EL (cell line): ENCODE data around the gene SLC7A1.

Experiments
- DNase-seq: peaks from one replicate; pipeline ENCODE4 v3.0.0-alpha.2; 2016

Gene SLC7A1

GRCh38 chr13:29582171-29582570 is 13.3 kb downstream of the SLC7A1 start:
- no peak for DNase-seq

DNA sequence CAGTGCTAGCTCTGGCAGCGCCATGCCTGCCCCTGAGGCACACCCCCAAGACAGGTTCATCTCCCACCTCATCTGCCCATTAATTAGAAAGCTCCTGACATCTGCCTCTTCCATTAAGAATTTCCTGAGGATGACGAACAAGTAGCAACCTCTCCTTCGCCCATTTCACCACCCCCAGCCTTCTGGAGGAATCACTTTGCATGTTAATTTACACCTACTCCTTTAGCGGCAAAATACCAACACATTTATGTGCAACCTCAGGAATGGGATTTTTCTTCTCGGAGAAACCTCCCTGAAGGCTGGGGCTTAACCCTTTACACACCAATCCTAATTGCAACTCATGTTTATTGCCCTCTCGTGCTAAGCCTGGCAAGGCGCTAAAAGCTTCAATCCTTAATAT is 13.8 kb downstream of the SLC7A1 start:
- DNase-seq = no peak

DNA sequence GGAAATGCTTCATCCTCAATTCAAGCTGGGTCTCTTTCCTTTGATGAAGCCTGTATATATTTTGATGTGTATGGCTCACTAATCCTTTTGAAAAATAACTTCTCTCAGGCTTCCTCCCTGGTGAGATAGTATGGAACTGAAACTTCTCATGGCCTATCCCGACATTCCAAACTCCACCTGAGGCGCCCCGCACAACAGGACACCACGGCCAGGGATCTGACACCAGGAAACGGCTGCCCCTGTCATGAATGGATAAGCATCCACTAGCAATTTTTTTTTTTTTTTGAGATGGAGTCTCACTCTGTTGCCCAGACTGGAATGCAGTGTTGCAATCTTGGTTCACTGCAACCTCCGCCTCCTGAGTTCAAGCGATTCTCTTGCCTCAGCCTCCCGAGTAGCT is 16.4 kb downstream of the SLC7A1 start:
- no peak for DNase-seq

DNA sequence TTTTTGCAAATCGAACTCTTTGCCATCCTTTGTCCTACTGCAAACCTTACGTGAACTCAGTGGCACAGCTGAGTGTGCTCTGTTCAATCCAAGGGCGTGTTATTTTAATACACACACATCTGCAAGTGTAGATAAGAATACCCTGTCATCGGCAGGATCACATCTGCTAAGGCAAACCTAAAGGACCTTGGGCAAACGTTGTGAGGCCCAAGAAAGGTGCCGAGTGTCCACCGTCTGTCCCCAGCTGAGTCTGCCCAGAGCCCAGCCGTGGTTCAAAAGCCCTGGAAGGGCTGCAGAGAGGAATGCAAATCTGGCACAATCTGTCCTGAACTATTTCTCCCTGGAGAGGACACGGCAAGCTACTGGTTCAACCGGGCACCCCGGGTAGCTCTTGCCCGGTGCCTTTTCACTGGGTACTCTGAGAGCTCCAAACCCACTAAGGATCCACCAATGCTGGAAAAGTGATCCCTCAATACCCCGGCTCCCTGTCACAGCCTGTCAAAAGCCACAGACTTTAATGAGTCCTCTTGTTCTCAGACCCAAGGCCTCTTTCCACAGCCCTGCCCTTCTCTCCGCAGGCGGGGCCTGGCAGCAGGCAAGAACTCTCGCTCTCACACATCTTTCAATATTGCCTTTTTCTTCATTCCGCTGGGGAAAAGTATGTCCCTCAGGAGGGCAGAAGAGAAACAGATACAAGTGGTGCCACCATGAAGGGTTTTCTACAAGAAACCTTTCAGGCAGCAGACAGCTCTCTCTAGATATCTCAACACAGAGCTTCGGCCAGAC is 17.0 kb downstream of the SLC7A1 start:
- no peak for DNase-seq

DNA sequence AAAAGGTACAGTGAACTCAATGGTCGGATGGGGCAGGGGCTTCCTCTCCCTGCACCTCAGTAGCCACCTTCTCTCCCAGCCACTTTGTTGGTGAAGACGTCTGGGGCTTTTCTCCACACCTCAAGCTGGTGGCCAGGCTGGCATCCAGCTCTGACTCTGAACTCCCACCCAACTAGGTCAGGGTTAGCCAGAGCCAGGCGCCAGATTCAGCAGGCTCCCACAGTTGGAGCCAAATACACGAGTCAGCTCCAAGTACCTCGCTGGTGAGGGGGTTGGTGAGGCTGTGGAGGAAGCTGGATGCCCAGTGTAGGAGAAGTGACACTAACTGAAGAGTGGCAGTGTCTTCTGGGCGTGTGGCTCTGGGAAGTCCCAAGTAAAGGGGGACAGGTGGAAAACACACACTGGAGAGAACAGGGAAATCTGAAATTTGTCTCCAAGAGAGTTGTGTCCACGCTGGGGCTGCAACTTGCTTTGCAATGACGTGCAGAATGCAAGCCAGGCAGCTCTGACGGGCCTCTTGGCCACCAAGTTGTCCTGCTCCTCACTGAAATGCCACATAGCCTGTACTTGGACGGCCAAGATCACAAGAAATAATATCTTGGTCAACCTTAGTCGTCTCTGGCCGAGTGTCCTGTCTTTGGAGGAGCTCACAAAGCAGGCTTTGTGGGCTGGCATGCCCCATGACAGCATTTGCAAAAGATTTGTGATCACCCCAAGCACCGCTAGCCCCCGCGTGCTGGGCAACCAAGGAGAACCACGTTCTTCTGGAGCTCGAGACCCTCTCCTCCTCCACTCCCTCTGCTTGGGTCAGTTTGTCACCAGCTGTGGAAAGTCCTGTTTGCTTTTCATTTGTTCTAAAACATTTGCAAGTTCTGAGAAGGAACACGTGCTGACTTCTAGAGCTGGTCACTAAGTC is 18.1 kb downstream of the SLC7A1 start:
- DNase-seq = peak; percentile 34

DNA sequence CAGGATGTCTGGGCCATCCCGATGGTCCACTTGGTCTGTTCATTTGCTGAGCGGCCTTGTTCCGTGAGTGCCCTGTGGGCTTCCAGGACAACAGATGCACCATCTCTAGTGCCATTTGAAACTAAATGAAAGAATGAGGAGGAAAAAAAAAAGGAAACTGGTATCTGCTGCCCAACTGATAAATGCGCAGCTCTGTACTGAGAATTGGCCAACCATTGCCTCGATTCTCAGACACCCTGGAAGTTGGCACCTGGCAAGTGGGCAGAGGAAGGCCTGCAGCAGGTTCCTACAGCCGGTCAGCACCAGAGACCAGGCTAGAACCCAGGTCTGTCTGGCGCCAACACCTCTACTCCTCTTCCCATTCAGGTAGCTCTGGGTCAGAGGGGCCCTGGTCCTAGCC is 18.9 kb downstream of the SLC7A1 start:
- DNase-seq = no peak

GRCh38 chr13:29575098-29575497 is 20.4 kb downstream of the SLC7A1 start:
- no peak for DNase-seq

DNA sequence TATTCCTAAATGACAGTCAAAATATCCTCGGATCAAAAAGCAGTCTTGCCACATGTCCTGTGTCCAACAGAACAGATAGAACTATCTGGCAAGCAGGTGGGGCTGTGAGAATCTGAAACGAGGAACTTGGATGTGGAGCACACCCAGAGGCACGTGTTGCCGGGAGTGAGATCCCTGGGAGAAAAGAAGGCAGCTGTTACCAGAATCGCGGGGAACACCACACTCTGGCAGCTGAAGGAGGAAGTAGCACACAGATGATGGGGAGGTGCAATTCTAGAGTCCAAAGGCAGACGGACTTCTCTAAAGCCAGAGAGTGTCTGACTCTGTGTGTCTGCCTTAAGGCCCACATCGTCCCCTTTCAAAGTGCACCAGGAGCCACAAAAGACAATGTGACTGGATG is 22.3 kb downstream of the SLC7A1 start:
- peak; percentile 37 for DNase-seq

DNA sequence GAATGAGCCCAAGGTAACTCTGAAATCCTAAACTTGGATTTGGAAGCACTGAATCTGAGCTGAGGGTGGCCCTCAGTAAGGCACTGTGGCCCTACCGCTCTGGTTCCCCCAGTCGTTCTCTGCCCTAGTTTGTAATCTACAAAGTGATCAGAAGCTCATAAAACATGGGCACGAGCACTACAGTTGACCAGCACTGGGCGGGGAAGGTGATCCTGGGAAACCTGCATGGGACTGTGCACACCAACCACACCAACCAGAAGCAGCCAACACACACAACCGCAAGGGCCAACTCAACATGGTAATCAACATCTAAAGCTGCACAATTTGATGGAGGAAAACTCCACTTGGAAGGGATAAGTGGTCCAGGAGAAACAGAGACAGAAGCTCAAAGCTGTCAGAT is 22.9 kb downstream of the SLC7A1 start:
- no peak for DNase-seq

DNA sequence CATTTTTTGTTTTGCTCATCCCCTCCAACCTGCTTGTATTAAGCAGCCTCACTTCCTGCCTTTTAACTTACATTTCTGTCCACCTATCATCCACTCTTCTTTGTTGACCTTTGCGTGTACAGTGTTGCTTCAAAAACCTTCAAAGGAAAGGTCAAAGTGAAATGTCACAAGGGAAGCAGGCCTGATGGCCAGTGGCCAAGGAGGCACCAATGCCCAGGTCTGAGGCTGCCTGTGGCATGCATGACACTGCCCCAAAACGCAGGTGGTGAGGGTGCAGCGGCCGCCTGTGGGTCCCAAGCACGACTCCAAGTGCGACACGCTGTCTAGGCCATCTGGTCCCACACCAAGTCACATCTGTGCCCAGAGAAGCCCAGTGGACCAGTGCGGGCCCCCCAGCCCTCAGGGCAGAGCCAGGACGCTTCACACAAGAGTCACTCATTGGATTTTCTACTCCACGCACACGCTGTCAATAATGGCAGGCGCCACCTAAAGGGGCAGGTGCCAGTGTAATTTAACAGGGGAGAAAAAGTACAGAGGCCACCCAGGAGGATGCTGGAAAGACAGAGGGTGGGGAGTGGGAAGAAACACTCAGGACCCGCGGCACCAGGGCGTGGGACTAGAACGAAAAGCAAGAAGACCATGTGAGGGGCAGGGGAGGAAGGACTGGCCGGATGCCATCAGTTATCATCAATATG is 23.5 kb downstream of the SLC7A1 start:
- no peak for DNase-seq

GRCh38 chr13:29570051-29570654 is 25.3 kb downstream of the SLC7A1 start:
- no peak for DNase-seq

GRCh38 chr13:29569253-29570050 is 26.0 kb downstream of the SLC7A1 start:
- no peak for DNase-seq

GRCh38 chr13:29568731-29569130 is 26.8 kb downstream of the SLC7A1 start:
- DNase-seq = no peak

- DNase-seq = no peak
Observed at GRCh38 chr13:29567411-29567810, 28.1 kb downstream of the SLC7A1 start.

DNA sequence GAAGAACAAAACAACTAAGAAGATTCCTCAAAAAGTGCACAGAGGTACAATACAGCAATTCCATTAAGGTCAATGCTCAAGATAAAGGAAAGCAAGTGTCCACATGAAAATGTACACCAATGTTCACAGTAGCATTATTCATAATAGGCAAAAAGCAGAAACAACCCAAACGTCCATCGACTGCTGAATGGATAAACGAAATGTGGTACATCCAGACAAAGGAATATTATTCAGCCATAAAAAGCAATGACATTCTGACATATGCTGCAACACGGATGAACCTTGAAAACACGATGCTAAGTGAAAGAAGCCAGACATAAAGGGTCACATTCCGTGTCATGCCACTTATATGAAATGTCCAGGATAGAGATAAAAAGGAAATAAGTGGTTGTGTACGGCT is 29.3 kb downstream of the SLC7A1 start:
- DNase-seq = no peak

DNA sequence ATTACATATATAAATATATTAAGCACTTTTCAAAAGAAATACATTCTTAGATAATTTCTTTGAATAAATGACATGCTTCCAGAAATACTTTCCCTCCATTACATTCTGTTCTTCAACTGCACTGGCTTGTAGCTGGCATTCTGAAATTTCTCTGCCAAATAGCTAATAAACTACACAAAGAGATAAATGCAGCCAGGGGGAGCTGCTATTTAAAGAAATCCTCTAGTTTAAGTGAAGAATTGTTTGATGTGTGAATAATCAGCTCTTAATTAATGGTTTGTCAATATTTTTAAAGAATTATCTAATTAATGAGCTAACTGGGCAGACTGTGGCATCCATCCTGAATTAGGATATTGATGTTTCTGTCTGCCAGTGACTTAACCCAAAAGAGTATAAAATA is 30.7 kb downstream of the SLC7A1 start:
- no peak for DNase-seq

DNA sequence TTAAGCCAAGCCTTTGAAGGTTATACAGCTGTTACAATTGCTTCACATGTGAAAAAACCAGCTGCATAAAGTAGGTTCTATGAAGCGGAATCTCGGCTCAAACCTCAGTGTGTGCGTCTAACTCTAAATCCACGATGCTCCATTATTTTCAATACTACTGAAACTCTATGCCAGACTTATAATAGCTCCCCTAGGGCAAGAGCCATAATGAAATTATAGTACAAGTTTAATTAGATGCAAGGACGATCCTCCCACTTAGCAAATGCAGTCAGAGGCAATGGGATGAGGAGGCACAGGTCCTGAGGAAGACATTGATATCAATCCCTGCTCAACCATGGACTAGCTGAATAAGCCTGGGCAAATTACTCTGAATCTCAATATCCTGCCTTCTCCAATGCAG is 31.1 kb downstream of the SLC7A1 start:
- no peak for DNase-seq

GRCh38 chr13:29563941-29564340 is 31.5 kb downstream of the SLC7A1 start:
- DNase-seq = no peak

GRCh38 chr13:29562786-29563438 is 32.6 kb downstream of the SLC7A1 start:
- no peak for DNase-seq

- no peak for DNase-seq
Observed at GRCh38 chr13:29561918-29562317, 33.6 kb downstream of the SLC7A1 start.

DNA sequence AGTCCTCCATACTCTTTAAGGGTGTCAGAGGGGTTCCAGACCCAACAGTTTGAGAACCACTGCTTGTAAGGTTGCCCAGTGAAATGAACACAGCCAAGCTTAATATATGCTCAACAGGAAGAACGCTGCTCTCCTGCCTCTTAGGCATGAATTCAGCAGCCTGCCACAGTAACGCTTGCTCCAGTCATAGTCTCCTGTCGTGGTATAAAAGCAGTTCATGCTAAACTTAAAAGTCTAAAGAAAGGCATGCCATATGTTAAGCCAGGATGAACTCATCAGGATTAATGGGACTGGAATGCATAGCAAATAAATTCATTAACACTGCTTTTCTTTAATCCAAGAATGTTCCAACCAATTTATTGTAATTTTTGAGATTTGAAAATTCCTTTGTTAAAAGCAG is 38.7 kb downstream of the SLC7A1 start:
- DNase-seq = peak; percentile 31

DNA sequence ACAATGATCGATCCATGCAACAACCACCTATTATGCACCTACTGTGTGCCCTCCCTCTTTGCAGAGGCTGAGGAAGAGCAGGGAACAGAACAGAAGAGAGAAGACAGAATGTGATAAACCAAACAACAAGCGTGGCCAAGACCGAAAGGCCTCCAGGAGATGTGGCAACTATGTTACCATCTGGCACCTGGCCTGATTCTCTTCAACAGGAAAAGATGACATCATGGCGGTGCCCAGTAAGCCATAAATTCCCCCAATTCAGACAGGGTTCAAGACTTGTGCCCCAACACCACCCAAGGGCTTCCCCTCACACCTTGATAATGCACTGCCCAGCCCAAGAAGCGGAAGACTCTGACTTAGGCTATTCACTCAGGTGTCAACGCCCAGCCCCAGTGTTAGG is 44.3 kb downstream of the SLC7A1 start:
- no peak for DNase-seq
